SU-DHL-6 (cell line): ENCODE measurements around the gene FOSB.

ENCODE experiments used
- CTCF ChIP-seq: fragments of 200-600 bp; sonication (generic); IDR thresholded peaks from one replicate; pipeline ENCODE4 v1.5.1; 2017; ENCODE audit warnings: antibody characterized with exemption, mild to moderate bottlenecking, low read length, moderate library complexity; ENCODE audit not compliant: insufficient read depth, poor library complexity, severe bottlenecking
- EZH2phosphoT487 ChIP-seq: fragments of 200-600 bp; sonication (generic), shearing (Covaris generic); conservative IDR thresholded peaks from 2 replicates; pipeline ENCODE4 v1.6.1; 2018; ENCODE audit warnings: mild to moderate bottlenecking, antibody characterized with exemption, low read length, moderate library complexity, mixed read lengths

- TF ChIP-seq CTCF (peak; percentile 97), EZH2phosphoT487 (no peak)
Measured at GRCh38 chr19:45439569-45440258, 28.1 kb upstream of the FOSB start.
